GM19468 (cell line): ENCODE results near the gene DKKL1.

Source experiments
- ATAC-seq: cut with Tn5 transposase; IDR thresholded peaks from one replicate; pipeline ENCODE4 v1.9.1; 2021; ENCODE audit warnings: mild to moderate bottlenecking, moderate library complexity, moderate number of reproducible peaks; ENCODE audit not compliant: unreplicated experiment; ENCODE audit errors: extremely low read depth

Gene DKKL1

GRCh38 chr19:49337267-49338022, 26.2 kb upstream of the DKKL1 start:
- ATAC-seq, result no peak

GRCh38 chr19:49338023-49338677, 25.5 kb upstream of the DKKL1 start:
- ATAC-seq, result no peak

- no peak for ATAC-seq
These were observed 24.9 kb upstream of the DKKL1 start for GRCh38 chr19:49338691-49339300.

GRCh38 chr19:49339301-49340068, 24.2 kb upstream of the DKKL1 start:
- ATAC-seq, result no peak

- ATAC-seq, result no peak
These were observed 23.4 kb upstream of the DKKL1 start for GRCh38 chr19:49340069-49340864.

GRCh38 chr19:49340865-49341718, 22.6 kb upstream of the DKKL1 start:
- no peak for ATAC-seq

- no peak for ATAC-seq
These were observed 21.4 kb upstream of the DKKL1 start for GRCh38 chr19:49342291-49342721.

- no peak for ATAC-seq
These were observed 20.6 kb upstream of the DKKL1 start for GRCh38 chr19:49343123-49343522.

GRCh38 chr19:49344505-49345423, 18.9 kb upstream of the DKKL1 start:
- no peak for ATAC-seq

- ATAC-seq, result no peak
These were observed 16.5 kb upstream of the DKKL1 start for GRCh38 chr19:49347191-49347590.

GRCh38 chr19:49347835-49348234, 15.8 kb upstream of the DKKL1 start:
- ATAC-seq, result no peak

GRCh38 chr19:49348305-49349189, 15.1 kb upstream of the DKKL1 start:
- no peak for ATAC-seq

- no peak for ATAC-seq
These were observed 14.1 kb upstream of the DKKL1 start for GRCh38 chr19:49349567-49349966.

- no peak for ATAC-seq
These were observed 7.7 kb upstream of the DKKL1 start for GRCh38 chr19:49355909-49356353.

- ATAC-seq, result no peak
These were observed 7.3 kb upstream of the DKKL1 start for GRCh38 chr19:49356382-49356781.

GRCh38 chr19:49357186-49357585, 6.5 kb upstream of the DKKL1 start:
- no peak for ATAC-seq
